T-helper 2 cell (primary cell): Measurements from ENCODE around the gene UXS1.

Experiments used
- DNase-seq, 5 experiments: peaks; one replicate each; pipeline versions ENCODE4 v3.0.0 to v3.0.0-alpha.2; 2012 to 2022

Gene UXS1

GRCh38 chr2:106130251-106130998, 63.7 kb downstream of the UXS1 start:
- no peak for DNase-seq

GRCh38 chr2:106129592-106129991, 64.5 kb downstream of the UXS1 start:
- DNase-seq, result no peak

GRCh38 chr2:106129150-106129549, 65.0 kb downstream of the UXS1 start:
- DNase-seq, result no peak

GRCh38 chr2:106127776-106128268, 66.3 kb downstream of the UXS1 start:
- DNase-seq, result no peak

GRCh38 chr2:106127282-106127771, 66.8 kb downstream of the UXS1 start:
- DNase-seq, result peak in 1 of 5 experiments; percentile 32

GRCh38 chr2:106126705-106127281, 67.3 kb downstream of the UXS1 start:
- DNase-seq, result no peak

GRCh38 chr2:106126295-106126694, 67.8 kb downstream of the UXS1 start:
- no peak for DNase-seq

- no peak for DNase-seq
Measured at GRCh38 chr2:106124905-106125549, 69.1 kb downstream of the UXS1 start.

- DNase-seq, result no peak
Measured at GRCh38 chr2:106124106-106124756, 69.9 kb downstream of the UXS1 start.

GRCh38 chr2:106122157-106122556, 71.9 kb downstream of the UXS1 start:
- no peak for DNase-seq

- DNase-seq, result no peak
Measured at GRCh38 chr2:106120432-106120831, 73.7 kb downstream of the UXS1 start.

GRCh38 chr2:106119074-106119473, 75.0 kb downstream of the UXS1 start:
- no peak for DNase-seq

GRCh38 chr2:106117882-106118684, 76.0 kb downstream of the UXS1 start:
- DNase-seq, result no peak

GRCh38 chr2:106117347-106117746, 76.8 kb downstream of the UXS1 start:
- DNase-seq, result no peak

- no peak for DNase-seq
Measured at GRCh38 chr2:106116248-106116647, 77.9 kb downstream of the UXS1 start.

GRCh38 chr2:106115665-106116064, 78.4 kb downstream of the UXS1 start:
- no peak for DNase-seq

- DNase-seq, result no peak
Measured at GRCh38 chr2:106115250-106115649, 78.9 kb downstream of the UXS1 start.

GRCh38 chr2:106114166-106114565, 79.9 kb downstream of the UXS1 start:
- no peak for DNase-seq

- DNase-seq, result no peak
Measured at GRCh38 chr2:106113361-106113966, 80.6 kb downstream of the UXS1 start.

- DNase-seq, result no peak
Measured at GRCh38 chr2:106111882-106112571, 82.1 kb downstream of the UXS1 start.
